Loucy (cell line): ENCODE results near the gene ICA1L.
A peak's percentile ranks its signal among the peaks of the same experiment; 100 is the strongest.

Source experiments
- H2AFZ ChIP-seq: fragments of 200-600 bp; sonication (generic); 2 replicates; pipeline ENCODE4 v1.6.0; 2016; ENCODE audit warnings: antibody characterized with exemption, mild to moderate bottlenecking, low read length, moderate library complexity
- H3F3A ChIP-seq: fragments of 200-600 bp; 2 replicates; pipeline ENCODE4 v1.6.0; 2016; ENCODE audit warnings: antibody characterized with exemption, low read depth, mild to moderate bottlenecking
- H3K27me3 ChIP-seq: fragments of 200-600 bp; sonication (generic); 2 replicates; pipeline ENCODE4 v1.6.1; 2014; ENCODE audit warnings: low read length, mild to moderate bottlenecking; ENCODE audit not compliant: insufficient read depth, poor library complexity, severe bottlenecking
- H3K36me3 ChIP-seq: fragments of 200-600 bp; sonication (generic); 2 replicates; pipeline ENCODE4 v1.6.1; 2016; ENCODE audit warnings: low read length; ENCODE audit not compliant: insufficient read depth
- H3K4me1 ChIP-seq: fragments of 200-600 bp; sonication (generic); 2 replicates; pipeline ENCODE4 v1.5.1; 2014; ENCODE audit warnings: low read length, mild to moderate bottlenecking; ENCODE audit not compliant: insufficient read depth, poor library complexity, severe bottlenecking
- H3K4me2 ChIP-seq: fragments of 200-600 bp; sonication (generic); 2 replicates; pipeline ENCODE4 v1.6.0; 2014; ENCODE audit warnings: antibody characterized with exemption, low read length, low read depth, mild to moderate bottlenecking; ENCODE audit not compliant: poor library complexity, severe bottlenecking
- H3K4me3 ChIP-seq: fragments of 200-600 bp; sonication (generic); 2 replicates; pipeline ENCODE4 v1.5.1; 2014; ENCODE audit warnings: low read length, mild to moderate bottlenecking, mixed read lengths; ENCODE audit not compliant: poor library complexity, severe bottlenecking
- H3K79me2 ChIP-seq: fragments of 200-600 bp; sonication (generic); 2 replicates; pipeline ENCODE4 v1.6.1; 2014; ENCODE audit warnings: low read length; ENCODE audit not compliant: insufficient read depth
- H3K9ac ChIP-seq: fragments of 200-600 bp; sonication (generic); 2 replicates; pipeline ENCODE4 v1.6.0; 2014; ENCODE audit warnings: mild to moderate bottlenecking, low read depth, low read length, moderate library complexity; ENCODE audit not compliant: poor library complexity, severe bottlenecking
- H3K9me2 ChIP-seq: fragments of 200-600 bp; sonication (generic); replicated peaks from 2 replicates; pipeline ENCODE4 v1.6.1; 2016; ENCODE audit warnings: low read depth, low read length, mixed read lengths
- H3K9me3 ChIP-seq: fragments of 200-600 bp; sonication (generic); 2 replicates; pipeline ENCODE4 v1.6.1; 2014; ENCODE audit warnings: mild to moderate bottlenecking, antibody characterized with exemption, low read length, low read depth; ENCODE audit not compliant: insufficient read depth
- H4K20me1 ChIP-seq: fragments of 200-600 bp; sonication (generic); 2 replicates; pipeline ENCODE4 v1.6.0; 2014; ENCODE audit warnings: antibody characterized with exemption, low read length, mild to moderate bottlenecking; ENCODE audit not compliant: insufficient read depth, poor library complexity, severe bottlenecking
- CTCF ChIP-seq: fragments of 200-600 bp; sonication (generic); conservative IDR thresholded peaks from 2 replicates; pipeline ENCODE4 v1.5.1; 2014; ENCODE audit warnings: mild to moderate bottlenecking, antibody characterized with exemption, low read length
- EZH2phosphoT487 ChIP-seq: fragments of 200-600 bp; IDR thresholded peaks from 2 replicates; pipeline ENCODE4 v1.6.1; 2018; ENCODE audit warnings: antibody characterized with exemption, mild to moderate bottlenecking, moderate library complexity, borderline replicate concordance

The ICA1L gene

GRCh38 chr2:202842690-202843089, 28.9 kb downstream of the ICA1L start:
- H2AFZ ChIP-seq = no peak overlapping the region
- no peaks in the 10 kb centered on the region for H4K20me1 ChIP-seq
- H3K4me1 ChIP-seq = no peaks in the 10 kb centered on the region
- H3K9ac ChIP-seq = no peak overlapping the region
- no peaks in the 10 kb centered on the region for H3K36me3 ChIP-seq
- H3K79me2 ChIP-seq = no peaks in the 10 kb centered on the region
- no peak overlapping the region for H3K4me2 ChIP-seq
- no peaks in the 10 kb centered on the region for H3K27me3 ChIP-seq
- H3K9me2 ChIP-seq = no peaks in the 10 kb centered on the region
- H3K4me3 ChIP-seq = no peak overlapping the region
- peaks cover 10% of the 10 kb centered on the region; the same call in 1 of the 2 replicates for H3K9me3 ChIP-seq
- H3F3A ChIP-seq = no peaks in the 10 kb centered on the region
- TF ChIP-seq CTCF = no peak
- TF ChIP-seq EZH2phosphoT487 = no peak

DNA sequence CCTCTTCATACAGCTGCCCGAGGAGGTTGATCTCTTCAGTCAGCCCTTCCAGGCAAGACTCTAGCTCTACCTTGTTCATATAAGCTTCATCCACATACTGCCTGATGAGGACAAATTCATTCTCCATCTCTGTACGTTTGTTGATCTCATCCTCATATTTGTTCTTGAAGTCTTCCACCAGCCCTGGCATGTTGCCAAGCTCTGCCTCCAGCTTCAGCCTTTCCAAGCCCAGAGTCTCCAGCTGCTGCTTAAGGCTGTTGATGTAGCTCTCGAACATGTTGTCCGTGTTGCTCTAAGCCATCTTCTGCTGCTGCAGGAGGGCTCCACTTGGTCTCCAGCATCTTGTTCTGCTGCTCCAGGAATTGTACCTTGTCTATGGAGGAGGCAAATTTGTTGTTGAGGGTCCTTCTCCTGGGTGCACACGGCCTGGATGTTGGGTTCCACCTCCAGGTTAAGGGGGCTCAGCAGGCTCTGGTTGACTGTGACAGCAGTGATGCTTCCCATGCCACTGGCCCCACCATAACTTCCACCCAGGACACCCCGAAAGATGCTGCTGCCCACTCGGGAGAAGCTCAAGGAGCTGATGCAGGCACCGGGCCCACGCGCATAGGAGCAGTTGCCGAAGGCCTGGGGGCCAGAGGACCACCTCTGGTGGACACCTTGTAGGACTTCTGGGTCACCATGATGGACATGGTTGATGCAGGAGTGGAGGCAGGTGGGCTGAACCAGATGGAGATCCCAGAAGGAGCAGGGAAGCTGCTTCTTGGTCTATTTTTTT, 30.3 kb downstream of the ICA1L start:
- H2AFZ ChIP-seq = no peak overlapping the region

DNA sequence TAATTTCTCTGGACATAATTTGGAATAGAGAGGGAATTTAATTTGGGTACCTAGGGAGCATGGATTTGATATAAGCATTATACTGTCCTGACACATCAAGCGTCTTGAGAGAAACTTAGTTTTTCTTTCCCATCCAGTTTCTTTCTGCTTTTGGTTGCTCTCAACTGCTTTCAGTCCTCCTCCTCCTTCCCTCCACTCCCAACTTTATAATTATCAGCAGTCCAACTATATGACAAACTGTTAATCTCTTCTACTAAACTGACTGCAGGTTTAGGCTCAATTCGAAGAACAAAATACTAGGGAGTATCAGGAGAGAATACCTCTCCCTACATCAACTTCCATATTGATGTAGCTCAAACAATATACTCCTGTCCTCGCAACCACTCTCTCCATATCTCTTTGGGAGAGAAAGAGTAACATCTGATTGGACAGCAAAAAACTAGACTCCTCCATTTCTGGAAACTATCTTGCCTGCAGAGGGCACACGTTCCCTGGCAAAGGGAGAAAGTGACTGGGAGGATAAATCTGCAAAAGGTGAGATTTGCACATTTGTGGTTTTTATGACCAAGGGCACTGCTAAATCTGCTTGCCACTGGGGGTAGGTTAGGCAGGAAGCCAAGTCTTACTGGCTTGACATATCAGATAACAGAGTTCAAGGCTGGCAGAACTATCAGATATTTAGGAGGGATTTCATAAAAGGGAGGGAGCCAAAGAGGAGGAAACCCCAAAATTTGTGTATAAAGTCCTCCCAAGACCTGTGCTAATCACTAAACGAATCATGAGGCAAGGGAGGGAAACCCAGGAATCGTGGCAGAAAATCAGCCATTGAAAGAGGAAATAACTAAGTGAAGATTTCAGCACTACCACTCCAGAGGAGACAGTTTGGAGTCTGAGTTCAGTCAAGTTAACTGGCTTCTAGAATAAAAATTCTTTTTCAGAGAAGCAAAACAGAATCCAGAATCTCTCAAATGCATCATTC, 40.0 kb downstream of the ICA1L start:
- H3F3A ChIP-seq = no peaks in the 10 kb centered on the region
- no peaks in the 10 kb centered on the region for H3K36me3 ChIP-seq
- TF ChIP-seq EZH2phosphoT487 = no peak
- TF ChIP-seq CTCF = peak; percentile 92
- H4K20me1 ChIP-seq = peaks cover 3% of the 10 kb centered on the region
- H3K9me2 ChIP-seq = no peaks in the 10 kb centered on the region
- no peaks in the 10 kb centered on the region for H3K27me3 ChIP-seq
- no peak overlapping the region for H3K9ac ChIP-seq
- peaks cover 5% of the 10 kb centered on the region for H3K4me1 ChIP-seq
- peak overlapping the region; percentile 54 for H3K4me2 ChIP-seq
- no peak overlapping the region for H2AFZ ChIP-seq
- H3K79me2 ChIP-seq = no peaks in the 10 kb centered on the region
- H3K9me3 ChIP-seq = no peaks in the 10 kb centered on the region
- no peak overlapping the region for H3K4me3 ChIP-seq

More for the DNA sequence above, 30.3 kb downstream of the ICA1L start:
- Histone ChIP-seq H3K9ac (no peak overlapping the region), H3K36me3 (no peaks in the 10 kb centered on the region), H3K79me2 (no peaks in the 10 kb centered on the region), H3K9me2 (no peaks in the 10 kb centered on the region), H3K27me3 (no peaks in the 10 kb centered on the region), H4K20me1 (no peaks in the 10 kb centered on the region), H3K4me3 (no peak overlapping the region), H3K4me2 (no peak overlapping the region), H3K4me1 (no peaks in the 10 kb centered on the region), H3K9me3 (peaks cover 10% of the 10 kb centered on the region; the same call in 1 of the 2 replicates), H3F3A (no peaks in the 10 kb centered on the region)
- no peak for TF ChIP-seq CTCF
- TF ChIP-seq EZH2phosphoT487 = no peak
